H1 (cell line): Measurements from ENCODE around the gene CELF4. TPM values are rescaled to one million over a fixed set of nuclear protein-coding genes. Genes with fewer than 3 reads are reported as not detected.
A peak's percentile ranks its signal among the peaks of the same experiment; 100 is the strongest.

ENCODE experiments used
- CTCF ChIA-PET: fragments of 300-600 bp; sonication (Branson Sonifier 250); formaldehyde crosslinking; loops from one replicate; lab custom pipeline; 2021; ENCODE audit not compliant: partially characterized antibody; lab: Charles Lee
- POLR2A ChIA-PET: fragments of 300-600 bp; sonication (Branson Sonifier 250); formaldehyde crosslinking; loops from one replicate; lab custom pipeline; 2021; ENCODE audit warnings: inconsistent platforms; ENCODE audit not compliant: partially characterized antibody; lab: Charles Lee
- DNase-seq, 2 experiments: peaks; one replicate each; pipeline versions ENCODE4 v3.0.0 to v3.0.0-alpha.2; 2010 to 2022; ENCODE audit warnings: low spot score in 2 of 2, low read depth in 1 of 2, mixed read lengths in 1 of 2
- FAIRE-seq: peaks from 2 replicates; lab custom pipeline; 2011; peaks lifted over from hg19 to GRCh38; lab: Jason Lieb, UNC
- H2AFZ ChIP-seq: 2 replicates; pipeline ENCODE4 v1.8.1; 2012; ENCODE audit warnings: low read length, inconsistent platforms
- H2AK5ac ChIP-seq: 2 replicates; pipeline ENCODE4 v1.6.1; 2013; ENCODE audit warnings: low read depth, low read length
- H2BK120ac ChIP-seq: replicated peaks from 2 replicates; pipeline ENCODE3; 2013; ENCODE audit warnings: low read depth, low read length, inconsistent platforms
- H2BK12ac ChIP-seq: 2 replicates; pipeline ENCODE4 v1.6.1; 2013; ENCODE audit warnings: low read depth, low read length
- H2BK15ac ChIP-seq: 2 replicates; pipeline ENCODE4 v1.6.1; 2013; ENCODE audit warnings: low read length
- H2BK20ac ChIP-seq: 2 replicates; pipeline ENCODE4 v1.6.1; 2013; ENCODE audit warnings: low read length
- H2BK5ac ChIP-seq: 2 replicates; pipeline ENCODE4 v1.6.1; 2013; ENCODE audit warnings: low read depth, low read length
- H3K14ac ChIP-seq: 2 replicates; pipeline ENCODE4 v1.6.1; 2013; ENCODE audit warnings: inconsistent platforms; ENCODE audit not compliant: insufficient read length
- H3K18ac ChIP-seq: 2 replicates; pipeline ENCODE4 v1.6.1; 2013; ENCODE audit warnings: low read length; ENCODE audit errors: extremely low read depth
- H3K23ac ChIP-seq: 2 replicates; pipeline ENCODE4 v1.6.1; 2013; ENCODE audit warnings: inconsistent platforms; ENCODE audit not compliant: insufficient read length
- H3K23me2 ChIP-seq: 2 replicates; pipeline ENCODE4 v1.6.1; 2013; ENCODE audit warnings: low read depth, low read length
- H3K27ac ChIP-seq: 2 replicates; pipeline ENCODE4 v1.6.1; 2011; ENCODE audit warnings: low read depth, low read length, inconsistent platforms
- H3K27me3 ChIP-seq, 4 experiments: replicated peaks in 1 of 4; 1 replicate in 1 of 4; 2 replicates in 3 of 4; pipeline versions ENCODE4 v1.6.1 to v1.8.1; 2011 to 2013; ENCODE audit warnings: low read length in 3 of 4, mild to moderate bottlenecking in 3 of 4, inconsistent platforms in 2 of 4, mixed read lengths in 2 of 4, moderate library complexity in 1 of 4; ENCODE audit not compliant: control insufficient read depth in 3 of 4, insufficient read depth in 3 of 4; ENCODE audit errors: extremely low read depth in 1 of 4
- H3K36me3 ChIP-seq, 4 experiments: 2 replicates each; pipeline versions ENCODE4 v1.6.1 to v1.8.1; 2011 to 2013; ENCODE audit warnings: mild to moderate bottlenecking in 4 of 4, low read length in 3 of 4, moderate library complexity in 2 of 4, control low read depth in 1 of 4, inconsistent platforms in 1 of 4; ENCODE audit not compliant: insufficient read depth in 4 of 4, control insufficient read depth in 2 of 4
- H3K4ac ChIP-seq: replicated peaks from 2 replicates; pipeline ENCODE3; 2013; ENCODE audit warnings: low read length, low read depth, mixed read lengths, inconsistent platforms; ENCODE audit not compliant: insufficient read length
- H3K4me1 ChIP-seq, 4 experiments: replicated peaks in 1 of 4; 1 replicate in 1 of 4; 2 replicates in 3 of 4; pipeline versions ENCODE4 v1.6.1 to v1.8.1; 2011 to 2013; ENCODE audit warnings: low read length in 3 of 4, inconsistent platforms in 2 of 4, mixed read lengths in 1 of 4; ENCODE audit not compliant: insufficient read depth in 4 of 4, control insufficient read depth in 3 of 4
- H3K4me2 ChIP-seq, 2 experiments: 2 replicates each; pipeline versions ENCODE4 v1.6.1 to v1.8.1; 2011 to 2013; ENCODE audit warnings: low read depth in 2 of 2, low read length in 2 of 2, control low read depth in 1 of 2, inconsistent platforms in 1 of 2, mild to moderate bottlenecking in 1 of 2; ENCODE audit not compliant: insufficient read depth in 1 of 2
- H3K4me3 ChIP-seq, 4 experiments: fragments of 200-600, 300-600 bp in 1 of 4; sonication (generic), shearing (Covaris generic), sonication (Bioruptor Twin) in 1 of 4; 2 replicates each; pipeline versions ENCODE4 v1.5.1 to v1.8.1; 2011 to 2016; ENCODE audit warnings: low read length in 4 of 4, low read depth in 3 of 4, control low read depth in 2 of 4, inconsistent platforms in 2 of 4, mild to moderate bottlenecking in 2 of 4, mixed read lengths in 1 of 4, moderate library complexity in 1 of 4; ENCODE audit not compliant: insufficient read depth in 2 of 4; ENCODE audit errors: extremely low read depth in 1 of 4
- H3K56ac ChIP-seq: replicated peaks from 2 replicates; pipeline ENCODE3; 2013; ENCODE audit warnings: low read depth, mild to moderate bottlenecking, mixed read lengths, low read length, inconsistent platforms; ENCODE audit not compliant: insufficient read length
- H3K79me1 ChIP-seq: 2 replicates; pipeline ENCODE4 v1.6.1; 2013; ENCODE audit warnings: low read depth, low read length, control low read depth
- H3K79me2 ChIP-seq, 2 experiments: 2 replicates each; pipeline versions ENCODE4 v1.6.1 to v1.8.1; 2012 to 2013; ENCODE audit warnings: low read length in 2 of 2, mild to moderate bottlenecking in 2 of 2, inconsistent platforms in 1 of 2; ENCODE audit not compliant: insufficient read depth in 2 of 2, control insufficient read depth in 1 of 2
- H3K9ac ChIP-seq, 4 experiments: replicated peaks in 1 of 4; 1 replicate in 1 of 4; 2 replicates in 3 of 4; pipeline versions ENCODE4 v1.6.1 to v1.8.1; 2011 to 2013; ENCODE audit warnings: low read depth in 3 of 4, low read length in 3 of 4, control low read depth in 2 of 4, mild to moderate bottlenecking in 2 of 4, moderate library complexity in 2 of 4, inconsistent platforms in 1 of 4; ENCODE audit errors: extremely low read depth in 1 of 4
- H3K9me3 ChIP-seq, 2 experiments: 2 replicates each; pipeline versions ENCODE4 v1.6.1 to v1.8.1; 2012 to 2013; ENCODE audit warnings: mild to moderate bottlenecking in 2 of 2, moderate library complexity in 2 of 2, control low read depth in 1 of 2, inconsistent platforms in 1 of 2, low read depth in 1 of 2, low read length in 1 of 2, mixed read lengths in 1 of 2; ENCODE audit not compliant: insufficient read depth in 2 of 2
- H4K20me1 ChIP-seq, 2 experiments: replicated peaks in 1 of 2; 2 replicates each; pipeline versions ENCODE3 to v1.8.1; 2011 to 2013; ENCODE audit warnings: inconsistent platforms in 2 of 2, low read length in 2 of 2, mild to moderate bottlenecking in 1 of 2; ENCODE audit not compliant: insufficient read depth in 2 of 2, control insufficient read depth in 1 of 2
- H4K5ac ChIP-seq: 2 replicates; pipeline ENCODE4 v1.6.1; 2013; ENCODE audit warnings: low read length, low read depth, mixed read lengths, inconsistent platforms; ENCODE audit not compliant: insufficient read length
- H4K8ac ChIP-seq: 2 replicates; pipeline ENCODE4 v1.8.0; 2013; ENCODE audit warnings: mild to moderate bottlenecking, moderate library complexity, low read length, inconsistent platforms; ENCODE audit not compliant: insufficient read depth; ENCODE audit errors: extremely low read depth
- H4K91ac ChIP-seq: replicated peaks from 2 replicates; pipeline ENCODE3; 2013; ENCODE audit warnings: low read length, mixed read lengths, inconsistent platforms; ENCODE audit not compliant: insufficient read length
- CBX5 ChIP-seq: fragments of 300-800, 300-1000 bp; sonication (generic); IDR thresholded peaks from 2 replicates; pipeline ENCODE4 v1.7.1; 2016; ENCODE audit warnings: antibody characterized with exemption, low read length, low read depth
- CBX8 ChIP-seq: fragments of 300-800, 300-1000 bp; sonication (generic); IDR thresholded peaks from 2 replicates; pipeline ENCODE4 v1.7.1; 2016; ENCODE audit warnings: low read depth, low read length, borderline replicate concordance
- CTBP2 ChIP-seq: IDR thresholded peaks from 2 replicates; pipeline ENCODE4 v1.7.0; 2011; ENCODE audit warnings: borderline replicate concordance, mild to moderate bottlenecking, moderate library complexity, mixed read lengths, low read length; ENCODE audit not compliant: insufficient read depth, insufficient read length
- EGR1 ChIP-seq: IDR thresholded peaks from 2 replicates; pipeline ENCODE4 v1.6.1; 2011; ENCODE audit warnings: low read depth, low read length, borderline replicate concordance
- KDM4A ChIP-seq: IDR thresholded peaks from one replicate; pipeline ENCODE4 v1.7.1; 2012; ENCODE audit warnings: low read depth, mild to moderate bottlenecking, moderate library complexity, low read length, inconsistent platforms; ENCODE audit not compliant: severe bottlenecking
- POLR2AphosphoS5 ChIP-seq: IDR thresholded peaks from 2 replicates; pipeline ENCODE4 v1.6.1; 2011; ENCODE audit warnings: low read depth, low read length
- RAD21 ChIP-seq, 2 experiments: IDR thresholded peaks in 1 of 2; conservative IDR thresholded peaks in 1 of 2; 2 replicates each; pipeline ENCODE4 v1.6.1; 2011; ENCODE audit warnings: low read depth in 2 of 2, low read length in 2 of 2, improper control_type of control experiment in 1 of 2, inconsistent platforms in 1 of 2, mild to moderate bottlenecking in 1 of 2, moderate library complexity in 1 of 2
- RFX5 ChIP-seq: IDR thresholded peaks from 2 replicates; pipeline ENCODE4 v1.6.1; 2011; ENCODE audit warnings: low read depth, low read length, improper control_type of control experiment, borderline replicate concordance
- RNF2 ChIP-seq: fragments of 200-900, 300-1000 bp; sonication (generic); IDR thresholded peaks from 2 replicates; pipeline ENCODE4 v1.7.1; 2016; ENCODE audit warnings: borderline replicate concordance, low read depth, mild to moderate bottlenecking, antibody characterized with exemption, low read length; ENCODE audit not compliant: poor library complexity, severe bottlenecking; ENCODE audit errors: missing control alignments
- SIRT6 ChIP-seq: IDR thresholded peaks from one replicate; pipeline ENCODE4 v1.7.1; 2012; ENCODE audit warnings: low read length, inconsistent platforms
- SRF ChIP-seq: IDR thresholded peaks from 2 replicates; pipeline ENCODE4 v1.6.1; 2011; ENCODE audit warnings: mild to moderate bottlenecking, low read depth, low read length, moderate library complexity
- TBP ChIP-seq: IDR thresholded peaks from 2 replicates; pipeline ENCODE4 v1.6.1; 2011; ENCODE audit warnings: low read depth, low read length, improper control_type of control experiment
- TCF12 ChIP-seq: IDR thresholded peaks from 2 replicates; pipeline ENCODE4 v1.6.1; 2011; ENCODE audit warnings: low read depth, mild to moderate bottlenecking, low read length
- YY1 ChIP-seq: IDR thresholded peaks from 2 replicates; pipeline ENCODE4 v1.6.1; 2011; ENCODE audit warnings: low read depth, mild to moderate bottlenecking, low read length
- WGBS, 2 experiments: shearing (Covaris generic) in 1 of 2; methylation state at CpG; one replicate each; pipeline versions ENCODE4 v1.1.6 to v1.1.7; 2013 to 2015; ENCODE audit warnings: low lambda C conversion rate in 2 of 2, mixed read lengths in 2 of 2, inconsistent platforms in 1 of 2, low coverage in 1 of 2, missing lambda C conversion rate in 1 of 2; ENCODE audit not compliant: insufficient replicate concordance in 2 of 2, insufficient coverage in 1 of 2, insufficient read length in 1 of 2; ENCODE audit errors: extremely low coverage in 1 of 2, missing lambda C conversion rate in 1 of 2; 5-methylcytosine and 5-hydroxymethylcytosine counted together
- polyA plus RNA-seq, 7 experiments: library from polyadenylated mRNA; depleted of rRNA in 3 of 7; stranded (reverse) in 5 of 7; unstranded in 2 of 7; fragments of >200 nt in 5 of 7; fragments of 200-250 nt in 2 of 7; gene quantifications; 1 replicate in 5 of 7; 2 replicates in 1 of 7; 4 replicates in 1 of 7; pipeline versions ENCODE4 v1.2.1 to v1.2.3, GENCODE V29; 2011 to 2013; ENCODE audit warnings: missing spikeins in 2 of 7, mixed read lengths in 2 of 7
- total RNA-seq: library from RNA; stranded (reverse); fragmentation: NEBNext Ultra II Directional; extraction: Animal tissue kit (Norgen Biotek cat#: 25700); gene quantifications from 2 replicates; pipeline ENCODE4 v1.2.1, GENCODE V29; 2021

Gene CELF4
- total and polyA plus RNA-seq, 2 of the 8 experiments (the other 6 are each of a cell fraction or from before 2014, with no cell fraction given), result 1.6 to 3.4 TPM

DNA sequence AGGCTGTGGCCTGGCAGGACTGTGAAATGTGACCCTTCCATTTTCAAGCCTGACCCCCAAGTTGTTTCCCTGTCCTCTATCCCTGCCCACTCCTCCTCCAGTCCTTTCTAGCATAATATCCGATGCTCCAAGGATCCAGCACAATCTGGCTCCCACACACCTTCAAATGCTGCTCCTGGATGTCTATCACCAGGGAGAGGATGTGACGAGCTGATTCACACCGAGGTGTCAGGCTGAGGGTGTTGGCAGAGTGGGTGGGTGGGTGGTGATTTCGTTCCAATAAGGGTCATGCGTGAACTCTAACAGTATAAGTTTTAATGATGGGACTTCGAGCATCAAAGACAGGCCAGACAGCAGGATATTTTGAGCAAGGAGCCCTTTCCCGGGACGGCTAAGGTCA is 107.8 kb downstream of the CELF4 start:
- Histone ChIP-seq H2BK5ac (no peak overlapping the region), H3K18ac (no peak overlapping the region), H3K4me2 (no peak overlapping the region), H3K23me2 (no peaks in the 10 kb centered on the region), H4K91ac (no peak overlapping the region), H2BK12ac (0 out of 2 replicates have a peak overlapping the region, but pooled peaks have one; percentile 5), H2BK20ac (no peak overlapping the region), H2BK120ac (no peak overlapping the region), H3K4me3 (no peak overlapping the region), H3K14ac (no peak overlapping the region), H3K56ac (no peak overlapping the region), H4K8ac (peak overlapping the region; percentile 71; the same call in 1 of the 2 replicates), H3K4ac (no peak overlapping the region), H3K36me3 (no peaks in the 10 kb centered on the region), H4K5ac (no peak overlapping the region), H3K27me3 (no peaks in the 10 kb centered on the region; a peak in 2 of 7 replicates), H3K27ac (no peak overlapping the region), H3K79me1 (no peaks in the 10 kb centered on the region), H2AK5ac (no peak overlapping the region), H3K9ac (no peak overlapping the region), H3K23ac (no peak overlapping the region), H2BK15ac (no peak overlapping the region), H3K9me3 (no peaks in the 10 kb centered on the region), H3K79me2 (no peaks in the 10 kb centered on the region), H3K4me1 (peaks cover 0 to 3% (median 1%) of the 10 kb centered on the region in 4 experiments; a peak in 2 of 7 replicates), H2AFZ (no peak overlapping the region), H4K20me1 (peaks cover 0 to 2% of the 10 kb centered on the region in 2 experiments)
- no peak for FAIRE-seq
- no peak for DNase-seq
- 85% methylated on average over 8 of the region's 8 CpGs; no CpG with 5 or more reads in 1 of the 2 experiments for WGBS, 2 experiments
- ChIA-PET CTCF (interaction anchor here (0.9 to 5.5 kb wide), 7 partner anchors 9 to 75 kb away, joined by 3 to 43 read pairs (median 5); no protein-coding TSS in a partner anchor), POLR2A (no interaction called here)
- TF ChIP-seq EGR1, result no peak
- no peak for TF ChIP-seq RNF2
- TF ChIP-seq RAD21 (IDR thresholded peaks at IDR 0.05 in 1 of 2, conservative IDR thresholded peaks at IDR 0.05 in 1 of 2; ENCODE audit: low read depth in 2 of 2, low read length in 2 of 2), result no peak
- no peak for TF ChIP-seq KDM4A
- no peak for TF ChIP-seq SRF
- no peak for TF ChIP-seq TCF12
- no peak for TF ChIP-seq POLR2AphosphoS5
- TF ChIP-seq CBX8, result no peak
- TF ChIP-seq CTBP2, result no peak
- no peak for TF ChIP-seq YY1
- no peak for TF ChIP-seq TBP
- TF ChIP-seq RFX5, result no peak
- TF ChIP-seq SIRT6, result no peak
- TF ChIP-seq CBX5, result no peak
